Hepatocyte (in vitro differentiated cells): ENCODE results near the gene SHISAL1. TPM values are rescaled to one million over a fixed set of nuclear protein-coding genes. Genes with fewer than 3 reads are reported as not detected.

Experiments
- DNase-seq: peaks from one replicate; pipeline ENCODE4 v3.0.0-alpha.2; 2016; ENCODE audit warnings: low spot score
- H2AFZ ChIP-seq: fragments of 200-600 bp; sonication (generic); 2 replicates; pipeline ENCODE4 v1.6.0; 2016; ENCODE audit warnings: antibody characterized with exemption, mild to moderate bottlenecking
- H3K27ac ChIP-seq: fragments of 200-600 bp; sonication (generic); 2 replicates; pipeline ENCODE4 v1.5.1; 2016; ENCODE audit warnings: mild to moderate bottlenecking
- H3K27me3 ChIP-seq: fragments of 200-600 bp; sonication (generic); 2 replicates; pipeline ENCODE4 v1.6.1; 2016
- H3K36me3 ChIP-seq: fragments of 200-600 bp; sonication (generic); replicated peaks from 2 replicates; pipeline ENCODE4 v1.5.1; 2016; ENCODE audit warnings: low read depth; ENCODE audit not compliant: insufficient read depth
- H3K4me1 ChIP-seq: fragments of 200-600 bp; sonication (generic); 2 replicates; pipeline ENCODE4 v1.5.1; 2016; ENCODE audit warnings: mild to moderate bottlenecking, moderate library complexity; ENCODE audit not compliant: insufficient read depth
- H3K4me2 ChIP-seq: fragments of 200-600 bp; sonication (generic); 2 replicates; pipeline ENCODE4 v1.6.0; 2016
- H3K4me3 ChIP-seq: fragments of 200-600 bp; sonication (generic); 2 replicates; pipeline ENCODE4 v1.5.1; 2016; ENCODE audit warnings: mild to moderate bottlenecking
- H3K79me2 ChIP-seq: fragments of 200-600 bp; sonication (generic); 2 replicates; pipeline ENCODE4 v1.6.0; 2017; ENCODE audit warnings: mild to moderate bottlenecking
- H3K9me2 ChIP-seq: fragments of 200-600 bp; sonication (generic); replicated peaks from 2 replicates; pipeline ENCODE4 v1.6.0; 2017; ENCODE audit warnings: mild to moderate bottlenecking; ENCODE audit not compliant: insufficient read depth
- H3K9me3 ChIP-seq: fragments of 200-600 bp; sonication (generic); 2 replicates; pipeline ENCODE4 v1.5.1; 2016; ENCODE audit warnings: low read depth, mild to moderate bottlenecking
- H4K20me1 ChIP-seq: fragments of 200-600 bp; sonication (generic); 2 replicates; pipeline ENCODE4 v1.6.0; 2016; ENCODE audit warnings: mild to moderate bottlenecking; ENCODE audit not compliant: insufficient read depth, poor library complexity, severe bottlenecking
- CTCF ChIP-seq: fragments of 200-600 bp; sonication (generic); IDR thresholded peaks from 2 replicates; pipeline ENCODE4 v1.5.1; 2016; ENCODE audit warnings: antibody characterized with exemption, mild to moderate bottlenecking; ENCODE audit not compliant: poor library complexity
- EZH2 ChIP-seq: fragments of 200-600 bp; sonication (generic); IDR thresholded peaks from 2 replicates; pipeline ENCODE4 v1.6.1; 2016; ENCODE audit warnings: antibody characterized with exemption, mild to moderate bottlenecking, borderline replicate concordance
- EZH2phosphoT487 ChIP-seq: fragments of 200-600 bp; sonication (generic); IDR thresholded peaks from one replicate; pipeline ENCODE4 v1.6.1; 2018; ENCODE audit warnings: antibody characterized with exemption, mild to moderate bottlenecking, low read depth, moderate library complexity; ENCODE audit not compliant: unreplicated experiment, severe bottlenecking
- WGBS: methylation state at CpG from one replicate; pipeline ENCODE4 v1.1.6; 2016; ENCODE audit warnings: low lambda C conversion rate; ENCODE audit errors: missing lambda C conversion rate; 5-methylcytosine and 5-hydroxymethylcytosine counted together
- polyA plus RNA-seq: library from polyadenylated mRNA; unstranded; fragments of >200 nt; fragmentation: Nextera tagmentation; extraction: Ambion mirVana; gene quantifications from 2 replicates; pipeline ENCODE4 v1.2.1, GENCODE V29; 2016
- total RNA-seq: library from RNA; depleted of rRNA; stranded (reverse); fragments of >200 nt; gene quantifications from 2 replicates; pipeline ENCODE4 v1.2.3, GENCODE V29; 2014

Gene SHISAL1
- total and polyA plus RNA-seq, 2 experiments from 2014 or later = 0.66 to 2.4 TPM

- no peaks in the 10 kb centered on the region for H3K36me3 ChIP-seq
- H3K4me3 ChIP-seq = no peak overlapping the region
- H4K20me1 ChIP-seq = no peaks in the 10 kb centered on the region
- DNase-seq = no peak
- no peak for TF ChIP-seq EZH2
- TF ChIP-seq CTCF = no peak
- TF ChIP-seq EZH2phosphoT487 = no peak
- H3K4me2 ChIP-seq = peak overlapping the region; percentile 20
- 86% methylated on average over 12 of the region's 12 CpGs for WGBS
- H3K4me1 ChIP-seq = peaks cover 11% of the 10 kb centered on the region
- no peak overlapping the region for H2AFZ ChIP-seq
- H3K27ac ChIP-seq = peak overlapping the region; percentile 74
- no peaks in the 10 kb centered on the region for H3K9me2 ChIP-seq
- H3K27me3 ChIP-seq = no peaks in the 10 kb centered on the region
- H3K79me2 ChIP-seq = no peaks in the 10 kb centered on the region
- no peaks in the 10 kb centered on the region for H3K9me3 ChIP-seq
Observed at GRCh38 chr22:44201665-44202064, 111.1 kb downstream of the SHISAL1 start.

- Histone ChIP-seq H2AFZ (no peak overlapping the region), H3K4me2 (no peak overlapping the region), H3K36me3 (no peaks in the 10 kb centered on the region), H3K4me1 (peaks cover 11% of the 10 kb centered on the region), H3K4me3 (no peak overlapping the region), H3K79me2 (no peaks in the 10 kb centered on the region), H3K27ac (no peak overlapping the region), H3K9me2 (no peaks in the 10 kb centered on the region), H3K27me3 (no peaks in the 10 kb centered on the region), H4K20me1 (no peaks in the 10 kb centered on the region), H3K9me3 (no peaks in the 10 kb centered on the region)
- TF ChIP-seq EZH2 (no peak), CTCF (no peak), EZH2phosphoT487 (no peak)
- no peak for DNase-seq
- WGBS = 79% methylated on average over 15 of the region's 17 CpGs
Observed at GRCh38 chr22:44200855-44201550, 111.7 kb downstream of the SHISAL1 start.

- WGBS = 90% methylated on average over 6 of the region's 6 CpGs
Observed at GRCh38 chr22:44200451-44200850, 112.3 kb downstream of the SHISAL1 start.

More at GRCh38 chr22:44200451-44200850, 112.3 kb downstream of the SHISAL1 start:
- Histone ChIP-seq H3K36me3 (no peaks in the 10 kb centered on the region), H3K4me1 (peaks cover 11% of the 10 kb centered on the region), H4K20me1 (no peaks in the 10 kb centered on the region), H3K9me2 (no peaks in the 10 kb centered on the region), H2AFZ (no peak overlapping the region), H3K4me2 (no peak overlapping the region), H3K79me2 (no peaks in the 10 kb centered on the region), H3K9me3 (no peaks in the 10 kb centered on the region), H3K4me3 (no peak overlapping the region), H3K27me3 (no peaks in the 10 kb centered on the region), H3K27ac (no peak overlapping the region)
- no peak for DNase-seq
- TF ChIP-seq CTCF = no peak
- TF ChIP-seq EZH2phosphoT487 = no peak
- TF ChIP-seq EZH2 = no peak
